Measurements from ENCODE around the gene DHX34.

DNA sequence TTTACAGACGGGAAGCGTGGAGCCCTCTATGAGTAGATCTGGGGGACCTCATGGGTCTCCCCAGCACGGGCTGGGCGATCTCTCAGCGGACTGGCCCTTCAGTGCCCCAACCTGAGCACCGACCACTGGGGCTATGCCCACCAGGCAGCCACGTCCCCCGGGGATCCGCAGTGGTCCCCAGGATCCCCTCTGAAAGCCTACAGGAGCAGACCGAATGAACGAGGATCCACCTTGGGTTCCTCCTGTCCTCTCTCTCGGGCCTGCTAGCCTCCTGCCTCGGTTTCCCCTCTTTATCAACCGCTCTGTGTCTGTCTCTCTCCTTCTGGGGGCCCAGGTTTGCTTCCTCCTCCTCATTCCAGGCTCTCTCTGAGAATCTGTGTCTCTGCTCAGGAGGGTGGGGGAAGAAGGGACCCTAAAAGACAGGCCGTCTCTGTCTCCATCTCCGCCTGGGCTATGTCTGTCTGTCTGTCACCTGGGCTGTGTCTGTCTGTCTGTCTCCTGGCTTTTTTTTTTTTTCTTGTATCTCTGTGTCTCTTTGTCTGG lies 72.2 kb downstream of the DHX34 start:
- TF ChIP-seq, protein P1, sequence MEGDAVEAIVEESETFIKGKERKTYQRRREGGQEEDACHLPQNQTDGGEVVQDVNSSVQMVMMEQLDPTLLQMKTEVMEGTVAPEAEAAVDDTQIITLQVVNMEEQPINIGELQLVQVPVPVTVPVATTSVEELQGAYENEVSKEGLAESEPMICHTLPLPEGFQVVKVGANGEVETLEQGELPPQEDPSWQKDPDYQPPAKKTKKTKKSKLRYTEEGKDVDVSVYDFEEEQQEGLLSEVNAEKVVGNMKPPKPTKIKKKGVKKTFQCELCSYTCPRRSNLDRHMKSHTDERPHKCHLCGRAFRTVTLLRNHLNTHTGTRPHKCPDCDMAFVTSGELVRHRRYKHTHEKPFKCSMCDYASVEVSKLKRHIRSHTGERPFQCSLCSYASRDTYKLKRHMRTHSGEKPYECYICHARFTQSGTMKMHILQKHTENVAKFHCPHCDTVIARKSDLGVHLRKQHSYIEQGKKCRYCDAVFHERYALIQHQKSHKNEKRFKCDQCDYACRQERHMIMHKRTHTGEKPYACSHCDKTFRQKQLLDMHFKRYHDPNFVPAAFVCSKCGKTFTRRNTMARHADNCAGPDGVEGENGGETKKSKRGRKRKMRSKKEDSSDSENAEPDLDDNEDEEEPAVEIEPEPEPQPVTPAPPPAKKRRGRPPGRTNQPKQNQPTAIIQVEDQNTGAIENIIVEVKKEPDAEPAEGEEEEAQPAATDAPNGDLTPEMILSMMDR (IDR thresholded peaks at IDR 0.05; ENCODE audit: low read length): no peak
- TF ChIP-seq EZH2 (IDR thresholded peaks at IDR 0.05; ENCODE audit: borderline replicate concordance, low read length): no peak

All from OCI-LY1 (cell line).